Type B pancreatic cell (in vitro differentiated cells): ENCODE results near the gene SLC15A5. TPM values are rescaled to one million over a fixed set of nuclear protein-coding genes. Genes with fewer than 3 reads are reported as not detected.

Source experiments
- DNase-seq: peaks from one replicate; pipeline ENCODE4 v3.0.0; 2021; ENCODE audit warnings: mixed read lengths; ENCODE audit not compliant: unreplicated experiment; ENCODE audit errors: extremely low spot score
- H3K27ac Mint-ChIP-seq: 2 replicates; pipeline ENCODE4 v1.8.0; 2021; ENCODE audit warnings: mild to moderate bottlenecking, mixed read lengths
- H3K27me3 Mint-ChIP-seq: 2 replicates; pipeline ENCODE4 v1.8.0; 2021; ENCODE audit warnings: mixed read lengths
- H3K36me3 Mint-ChIP-seq: 2 replicates; pipeline ENCODE4 v1.8.0; 2021; ENCODE audit warnings: mixed read lengths
- H3K4me1 Mint-ChIP-seq: one replicate; pipeline ENCODE4 v1.8.0; 2021; ENCODE audit warnings: mixed read lengths; ENCODE audit not compliant: unreplicated experiment
- H3K4me3 Mint-ChIP-seq: 2 replicates; pipeline ENCODE4 v1.8.0; 2021; ENCODE audit warnings: mild to moderate bottlenecking, mixed read lengths
- H3K9me3 Mint-ChIP-seq: 2 replicates; pipeline ENCODE4 v1.8.0; 2021; ENCODE audit warnings: mixed read lengths
- CTCF ChIP-seq: fragments of 200-600 bp; sonication (generic); conservative IDR thresholded peaks from 2 replicates; pipeline ENCODE4 v1.5.0; 2021; ENCODE audit warnings: antibody characterized with exemption, mild to moderate bottlenecking
- total RNA-seq: library from RNA; stranded (reverse); gene quantifications from 2 replicates; pipeline ENCODE4 v1.2.1, GENCODE V29; 2021; ENCODE audit warnings: low replicate concordance

The SLC15A5 gene
- total RNA-seq, 1 donor from 2014 or later = not detected

- no peaks in the 10 kb centered on the region for H3K36me3 Mint-ChIP-seq
- H3K4me1 Mint-ChIP-seq = no peaks in the 10 kb centered on the region
- peaks cover 4% of the 10 kb centered on the region for H3K27me3 Mint-ChIP-seq
- H3K27ac Mint-ChIP-seq = no peak overlapping the region
- TF ChIP-seq CTCF = no peak
- DNase-seq = no peak
- no peak overlapping the region for H3K4me3 Mint-ChIP-seq
- no peaks in the 10 kb centered on the region for H3K9me3 Mint-ChIP-seq
These were observed 59.3 kb downstream of the SLC15A5 start for GRCh38 chr12:16218234-16218633.

GRCh38 chr12:16211731-16212130 is 65.8 kb downstream of the SLC15A5 start:
- H3K4me3 Mint-ChIP-seq = no peak overlapping the region
- no peaks in the 10 kb centered on the region for H3K9me3 Mint-ChIP-seq
- no peak for DNase-seq
- no peaks in the 10 kb centered on the region for H3K27me3 Mint-ChIP-seq
- no peaks in the 10 kb centered on the region for H3K4me1 Mint-ChIP-seq
- no peaks in the 10 kb centered on the region for H3K36me3 Mint-ChIP-seq
- TF ChIP-seq CTCF = no peak
- H3K27ac Mint-ChIP-seq = no peak overlapping the region

GRCh38 chr12:16198884-16199283 is 78.6 kb downstream of the SLC15A5 start:
- H3K9me3 Mint-ChIP-seq = peaks cover 4% of the 10 kb centered on the region
- no peak for DNase-seq
- H3K4me1 Mint-ChIP-seq = no peaks in the 10 kb centered on the region
- peaks cover 11% of the 10 kb centered on the region for H3K27me3 Mint-ChIP-seq
- no peak overlapping the region for H3K4me3 Mint-ChIP-seq
- no peak overlapping the region for H3K27ac Mint-ChIP-seq
- TF ChIP-seq CTCF = no peak
- H3K36me3 Mint-ChIP-seq = no peaks in the 10 kb centered on the region

- Mint-ChIP-seq H3K4me3 (no peak overlapping the region), H3K4me1 (no peaks in the 10 kb centered on the region), H3K27me3 (peaks cover 19% of the 10 kb centered on the region), H3K27ac (no peak overlapping the region), H3K36me3 (no peaks in the 10 kb centered on the region), H3K9me3 (peaks cover 4% of the 10 kb centered on the region)
- TF ChIP-seq CTCF = no peak
- no peak for DNase-seq
These were observed 79.9 kb downstream of the SLC15A5 start for GRCh38 chr12:16197600-16197999.

GRCh38 chr12:16189849-16190248 is 87.6 kb downstream of the SLC15A5 start:
- no peak overlapping the region for H3K27ac Mint-ChIP-seq
- H3K27me3 Mint-ChIP-seq = peaks cover 44% of the 10 kb centered on the region
- no peak for DNase-seq
- TF ChIP-seq CTCF = peak; percentile 61
- H3K9me3 Mint-ChIP-seq = no peaks in the 10 kb centered on the region
- no peaks in the 10 kb centered on the region for H3K36me3 Mint-ChIP-seq
- no peak overlapping the region for H3K4me3 Mint-ChIP-seq
- no peaks in the 10 kb centered on the region for H3K4me1 Mint-ChIP-seq

GRCh38 chr12:16187660-16188059 is 89.8 kb downstream of the SLC15A5 start:
- Mint-ChIP-seq H3K4me3 (no peak overlapping the region), H3K4me1 (no peaks in the 10 kb centered on the region), H3K27ac (no peak overlapping the region)

More at GRCh38 chr12:16187660-16188059, 89.8 kb downstream of the SLC15A5 start:
- H3K9me3 Mint-ChIP-seq = no peaks in the 10 kb centered on the region
- DNase-seq = no peak
- no peak for TF ChIP-seq CTCF
- H3K27me3 Mint-ChIP-seq = peaks cover 40% of the 10 kb centered on the region
- H3K36me3 Mint-ChIP-seq = no peaks in the 10 kb centered on the region
